Stimulated activated CD8-positive, alpha-beta memory T cell treated with anti-CD3 and anti-CD28 coated beads, Interleukin-2, amount 100 ng/mL, for 48 hours (primary cell): ENCODE measurements around the gene MAP3K13.
"Not testable (repeated sequence)": the region's sequence is repeated elsewhere in the genome, so short reads cannot be mapped to it uniquely, and the experiment has no call there.

ENCODE experiments used
- DNase-seq, 2 donors: peaks; one replicate each; pipeline ENCODE4 v3.0.0-alpha.2; 2020; ENCODE audit warnings: low read depth in 2 of 2

MAP3K13 gene

GRCh38 chr3:185397676-185398075, 34.7 kb downstream of the MAP3K13 start:
- no peak for DNase-seq

- DNase-seq = no peak
Observed at GRCh38 chr3:185399737-185400667, 37.1 kb downstream of the MAP3K13 start.

- DNase-seq = no peak
Observed at GRCh38 chr3:185400866-185401265, 37.9 kb downstream of the MAP3K13 start.

- DNase-seq = no peak
Observed at GRCh38 chr3:185401319-185401955, 38.5 kb downstream of the MAP3K13 start.

GRCh38 chr3:185402561-185402960, 39.6 kb downstream of the MAP3K13 start:
- no peak for DNase-seq

- no peak for DNase-seq
Observed at GRCh38 chr3:185403002-185403401, 40.1 kb downstream of the MAP3K13 start.

GRCh38 chr3:185405243-185405642, 42.3 kb downstream of the MAP3K13 start:
- DNase-seq = no peak

GRCh38 chr3:185405664-185406063, 42.7 kb downstream of the MAP3K13 start:
- no peak for DNase-seq

GRCh38 chr3:185406121-185406620, 43.2 kb downstream of the MAP3K13 start:
- DNase-seq = no peak

GRCh38 chr3:185409957-185410356, 47.0 kb downstream of the MAP3K13 start:
- DNase-seq = no peak

GRCh38 chr3:185411133-185411532, 48.2 kb downstream of the MAP3K13 start:
- DNase-seq = no peak

GRCh38 chr3:185416513-185416912, 53.6 kb downstream of the MAP3K13 start:
- no peak for DNase-seq

- not testable (repeated sequence) for DNase-seq
Observed at GRCh38 chr3:185418561-185418977, 55.6 kb downstream of the MAP3K13 start.

- DNase-seq = no peak
Observed at GRCh38 chr3:185420762-185421161, 57.8 kb downstream of the MAP3K13 start.

- no peak for DNase-seq
Observed at GRCh38 chr3:185421577-185422232, 58.8 kb downstream of the MAP3K13 start.

- no peak for DNase-seq
Observed at GRCh38 chr3:185422677-185423076, 59.7 kb downstream of the MAP3K13 start.

GRCh38 chr3:185423178-185423577, 60.2 kb downstream of the MAP3K13 start:
- no peak for DNase-seq

- DNase-seq = no peak
Observed at GRCh38 chr3:185424435-185424834, 61.5 kb downstream of the MAP3K13 start.

GRCh38 chr3:185430375-185430774, 67.4 kb downstream of the MAP3K13 start:
- DNase-seq = no peak

GRCh38 chr3:185439745-185440466, 77.0 kb downstream of the MAP3K13 start:
- DNase-seq = no peak

- no peak for DNase-seq
Observed at GRCh38 chr3:185442031-185442430, 79.1 kb downstream of the MAP3K13 start.

- DNase-seq = no peak
Observed at GRCh38 chr3:185444329-185444728, 81.4 kb downstream of the MAP3K13 start.
